ENCODE data around the gene SERPINB8. TPM values are rescaled to one million over a fixed set of nuclear protein-coding genes. Genes with fewer than 3 reads are reported as not detected.

SERPINB8 gene
- total and polyA plus RNA-seq, 9 of the 15 experiments (the other 6 are each of a cell fraction or from before 2014, with no cell fraction given) = 0.05 to 0.19 (median 0.09) TPM

DNA sequence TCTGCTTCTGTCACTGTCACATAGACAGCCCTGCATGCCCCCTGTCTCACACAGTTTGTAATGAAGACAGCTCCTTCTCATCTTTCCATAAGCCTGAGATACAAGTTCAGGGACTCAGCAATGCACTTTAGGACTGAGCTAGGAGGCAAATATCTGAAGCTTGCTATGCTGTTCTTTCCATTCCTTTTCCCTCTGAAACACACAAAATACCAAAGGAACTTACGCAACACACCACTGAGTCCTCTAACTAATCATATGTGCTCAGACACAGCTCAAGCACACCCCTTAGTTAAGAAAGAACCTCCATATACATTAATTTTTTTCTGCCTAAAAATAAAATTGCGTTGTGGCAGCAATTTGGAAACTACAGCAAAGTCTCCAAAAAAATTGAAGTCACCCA is 17.9 kb downstream of the SERPINB8 start:
- in situ Hi-C loops (cut with MboI) = loop anchor here (25.0 kb wide), 1 partner anchor 475 kb away; no protein-coding TSS in a partner anchor
- no TSS peak for BruUV-seq (replicated peaks)

DNA sequence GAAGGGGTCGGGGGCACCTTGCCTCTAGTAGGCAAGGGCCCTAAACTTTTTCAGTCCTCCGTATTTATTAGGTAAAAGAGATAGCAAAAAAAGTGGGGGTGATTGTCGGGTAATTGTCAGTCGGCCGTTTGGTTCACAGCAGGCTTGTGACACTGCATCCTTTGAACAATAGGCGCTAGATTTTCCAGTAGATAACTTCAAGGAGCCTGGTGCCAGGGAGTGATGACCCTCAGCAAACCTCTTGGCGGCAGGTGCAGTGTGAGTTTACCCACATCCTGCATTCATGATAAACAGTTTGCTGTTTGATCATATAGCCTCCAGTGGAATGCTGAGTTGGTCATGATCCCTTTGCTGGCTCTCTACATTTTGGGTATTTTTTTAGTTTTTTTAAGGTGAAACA is 22.9 kb downstream of the SERPINB8 start:
- Histone ChIP-seq H2AFZ (ENCODE audit: low read depth, low read length) (no peak overlapping the region), H4K20me1 (replicated peaks; ENCODE audit: control insufficient read depth, insufficient read depth, low read length) (no peaks in the 10 kb centered on the region), H3K27me3 (ENCODE audit: control insufficient read depth in 2 of 2, insufficient read depth in 2 of 2, low read length in 2 of 2) (no peaks in the 10 kb centered on the region), H3K9me3 (replicated peaks; ENCODE audit: control insufficient read depth, insufficient read depth, low read depth, low read length) (no peaks in the 10 kb centered on the region), H3K9ac (ENCODE audit: insufficient read depth in 1 of 2, low read depth in 2 of 2, low read length in 2 of 2) (no peak overlapping the region), H3K9me1 (ENCODE audit: control insufficient read depth, insufficient read depth, low read length) (no peaks in the 10 kb centered on the region), H3K79me2 (ENCODE audit: control insufficient read depth, insufficient read depth, low read length) (no peaks in the 10 kb centered on the region), H3K27ac (ENCODE audit: extremely low read depth, low read depth, low read length) (no peak overlapping the region), H3K4me2 (ENCODE audit: insufficient read depth, low read length) (no peak overlapping the region), H3K36me3 (ENCODE audit: control insufficient read depth, insufficient read depth, low read length) (no peaks in the 10 kb centered on the region), H3K4me3 (no peak overlapping the region), H3K4me1 (replicated peaks in 1 of 2; ENCODE audit: control insufficient read depth in 2 of 2, insufficient read depth in 2 of 2, low read length in 2 of 2) (no peaks in the 10 kb centered on the region)
- intact Hi-C loops (cut with micrococcal nuclease) = no loop called here
- in situ Hi-C loops (cut with MboI) = loop anchor here (25.0 kb wide), 1 partner anchor 480 kb away; no protein-coding TSS in a partner anchor
- BruUV-seq (replicated peaks) = no TSS peak
- WGBS (ENCODE audit: insufficient coverage, low coverage, missing lambda C conversion rate) = 0% methylated on average over 4 of the region's 7 CpGs
- no peak for DNase-seq (ENCODE audit: extremely low read depth in 1 of 4, low spot score in 3 of 4)
- ATAC-seq = no peak
- CTCF ChIA-PET (ENCODE audit: low intra/inter-chr PET ratio) = no interaction called here
- no peak for FAIRE-seq
- TF ChIP-seq ZNF79 (CRISPR knock-in tag; IDR thresholded peaks at IDR 0.05; ENCODE audit: low read depth) (no peak), FOXK1 (CRISPR knock-in tag; IDR thresholded peaks at IDR 0.05; ENCODE audit: borderline replicate concordance) (no peak), MTA1 (IDR thresholded peaks at IDR 0.05; ENCODE audit: borderline replicate concordance) (no peak), SRSF3 (IDR thresholded peaks at IDR 0.05; ENCODE audit: insufficient read depth, low read length) (no peak), TEAD2 (tag; IDR thresholded peaks at IDR 0.05) (no peak)
- POLR2A ChIA-PET = no interaction called here

More for the DNA sequence above, 17.9 kb downstream of the SERPINB8 start:
- 8% methylated on average over 2 of the region's 2 CpGs for WGBS (ENCODE audit: insufficient coverage, low coverage, missing lambda C conversion rate)
- Histone ChIP-seq H4K20me1 (replicated peaks; ENCODE audit: control insufficient read depth, insufficient read depth, low read length) (no peaks in the 10 kb centered on the region), H2AFZ (ENCODE audit: low read depth, low read length) (no peak overlapping the region), H3K27ac (ENCODE audit: extremely low read depth, low read depth, low read length) (no peak overlapping the region), H3K4me3 (no peak overlapping the region), H3K9ac (ENCODE audit: insufficient read depth in 1 of 2, low read depth in 2 of 2, low read length in 2 of 2) (no peak overlapping the region), H3K4me2 (ENCODE audit: insufficient read depth, low read length) (no peak overlapping the region), H3K79me2 (ENCODE audit: control insufficient read depth, insufficient read depth, low read length) (no peaks in the 10 kb centered on the region), H3K4me1 (replicated peaks in 1 of 2; ENCODE audit: control insufficient read depth in 2 of 2, insufficient read depth in 2 of 2, low read length in 2 of 2) (no peaks in the 10 kb centered on the region), H3K27me3 (ENCODE audit: control insufficient read depth in 2 of 2, insufficient read depth in 2 of 2, low read length in 2 of 2) (no peaks in the 10 kb centered on the region), H3K9me3 (replicated peaks; ENCODE audit: control insufficient read depth, insufficient read depth, low read depth, low read length) (no peaks in the 10 kb centered on the region), H3K36me3 (ENCODE audit: control insufficient read depth, insufficient read depth, low read length) (no peaks in the 10 kb centered on the region), H3K9me1 (ENCODE audit: control insufficient read depth, insufficient read depth, low read length) (no peaks in the 10 kb centered on the region)
- TF ChIP-seq, protein P1, sequence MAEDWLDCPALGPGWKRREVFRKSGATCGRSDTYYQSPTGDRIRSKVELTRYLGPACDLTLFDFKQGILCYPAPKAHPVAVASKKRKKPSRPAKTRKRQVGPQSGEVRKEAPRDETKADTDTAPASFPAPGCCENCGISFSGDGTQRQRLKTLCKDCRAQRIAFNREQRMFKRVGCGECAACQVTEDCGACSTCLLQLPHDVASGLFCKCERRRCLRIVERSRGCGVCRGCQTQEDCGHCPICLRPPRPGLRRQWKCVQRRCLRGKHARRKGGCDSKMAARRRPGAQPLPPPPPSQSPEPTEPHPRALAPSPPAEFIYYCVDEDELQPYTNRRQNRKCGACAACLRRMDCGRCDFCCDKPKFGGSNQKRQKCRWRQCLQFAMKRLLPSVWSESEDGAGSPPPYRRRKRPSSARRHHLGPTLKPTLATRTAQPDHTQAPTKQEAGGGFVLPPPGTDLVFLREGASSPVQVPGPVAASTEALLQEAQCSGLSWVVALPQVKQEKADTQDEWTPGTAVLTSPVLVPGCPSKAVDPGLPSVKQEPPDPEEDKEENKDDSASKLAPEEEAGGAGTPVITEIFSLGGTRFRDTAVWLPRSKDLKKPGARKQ (CRISPR knock-in tag; IDR thresholded peaks at IDR 0.05) = no peak
- TF ChIP-seq ZNF274 (IDR thresholded peaks at IDR 0.05; ENCODE audit: borderline replicate concordance, low read depth, low read length) = no peak
- no peak for ATAC-seq
- DNase-seq (ENCODE audit: extremely low read depth in 1 of 4, low spot score in 3 of 4) = no peak
- CTCF ChIA-PET (ENCODE audit: low intra/inter-chr PET ratio) = no interaction called here
- POLR2A ChIA-PET = interaction anchor here (0.6 kb wide), 1 partner anchor 667 kb away, joined by 3 read pairs; no protein-coding TSS in a partner anchor
- FAIRE-seq = no peak
- intact Hi-C loops (cut with micrococcal nuclease) = no loop called here
